Measurements from ENCODE around the gene RHBDL2. TPM values are rescaled to one million over a fixed set of nuclear protein-coding genes. Genes with fewer than 3 reads are reported as not detected.

Gene RHBDL2
- total and polyA plus RNA-seq, 9 of the 15 experiments (the other 6 are each of a cell fraction or from before 2014, with no cell fraction given), result not detected

DNA sequence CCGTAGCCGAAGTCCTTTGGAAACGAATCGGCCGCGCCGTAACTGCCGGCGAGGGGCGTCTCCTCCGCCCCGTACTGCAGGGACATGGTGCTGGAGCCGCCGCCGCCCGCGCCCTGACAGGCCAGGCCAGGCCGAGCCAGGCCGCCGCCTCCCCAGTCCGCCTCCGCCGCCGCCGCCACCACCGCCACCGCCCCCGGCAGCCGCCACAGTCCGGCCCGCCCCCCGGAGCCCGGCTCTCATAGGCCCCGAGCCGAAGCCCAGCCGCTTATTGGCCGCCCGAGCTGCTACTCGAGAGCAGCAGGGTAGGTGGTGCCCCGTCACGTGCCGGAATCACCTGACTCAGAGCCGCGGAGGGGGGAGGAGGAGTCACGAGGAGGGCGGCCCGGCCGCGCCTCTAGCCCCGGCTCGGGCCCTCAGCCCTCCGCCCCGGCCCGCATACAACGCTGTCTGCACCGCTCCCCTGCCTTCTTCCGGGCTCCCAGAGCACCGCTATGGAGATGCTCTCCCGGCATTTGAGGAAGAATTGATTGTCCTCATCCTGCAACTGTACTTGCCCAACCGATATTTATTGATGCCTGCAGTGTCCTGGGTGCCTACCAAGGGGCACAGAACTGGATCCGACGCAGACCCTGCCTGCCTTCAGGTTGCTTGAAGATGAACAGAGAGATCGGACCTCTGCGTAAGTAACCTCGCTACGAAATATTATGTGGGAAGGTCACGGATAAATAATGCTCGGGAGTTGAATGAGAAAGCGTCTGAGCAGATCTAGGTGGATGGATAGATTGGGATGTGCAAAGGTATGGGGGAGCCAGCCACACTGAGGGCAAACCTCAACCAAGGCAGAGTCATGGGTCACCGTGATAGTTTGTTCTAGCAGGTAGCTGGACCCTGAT is 81.8 kb downstream of the RHBDL2 start, which contains the start of gene RRAGC (continued):
- TF ChIP-seq, protein P1, sequence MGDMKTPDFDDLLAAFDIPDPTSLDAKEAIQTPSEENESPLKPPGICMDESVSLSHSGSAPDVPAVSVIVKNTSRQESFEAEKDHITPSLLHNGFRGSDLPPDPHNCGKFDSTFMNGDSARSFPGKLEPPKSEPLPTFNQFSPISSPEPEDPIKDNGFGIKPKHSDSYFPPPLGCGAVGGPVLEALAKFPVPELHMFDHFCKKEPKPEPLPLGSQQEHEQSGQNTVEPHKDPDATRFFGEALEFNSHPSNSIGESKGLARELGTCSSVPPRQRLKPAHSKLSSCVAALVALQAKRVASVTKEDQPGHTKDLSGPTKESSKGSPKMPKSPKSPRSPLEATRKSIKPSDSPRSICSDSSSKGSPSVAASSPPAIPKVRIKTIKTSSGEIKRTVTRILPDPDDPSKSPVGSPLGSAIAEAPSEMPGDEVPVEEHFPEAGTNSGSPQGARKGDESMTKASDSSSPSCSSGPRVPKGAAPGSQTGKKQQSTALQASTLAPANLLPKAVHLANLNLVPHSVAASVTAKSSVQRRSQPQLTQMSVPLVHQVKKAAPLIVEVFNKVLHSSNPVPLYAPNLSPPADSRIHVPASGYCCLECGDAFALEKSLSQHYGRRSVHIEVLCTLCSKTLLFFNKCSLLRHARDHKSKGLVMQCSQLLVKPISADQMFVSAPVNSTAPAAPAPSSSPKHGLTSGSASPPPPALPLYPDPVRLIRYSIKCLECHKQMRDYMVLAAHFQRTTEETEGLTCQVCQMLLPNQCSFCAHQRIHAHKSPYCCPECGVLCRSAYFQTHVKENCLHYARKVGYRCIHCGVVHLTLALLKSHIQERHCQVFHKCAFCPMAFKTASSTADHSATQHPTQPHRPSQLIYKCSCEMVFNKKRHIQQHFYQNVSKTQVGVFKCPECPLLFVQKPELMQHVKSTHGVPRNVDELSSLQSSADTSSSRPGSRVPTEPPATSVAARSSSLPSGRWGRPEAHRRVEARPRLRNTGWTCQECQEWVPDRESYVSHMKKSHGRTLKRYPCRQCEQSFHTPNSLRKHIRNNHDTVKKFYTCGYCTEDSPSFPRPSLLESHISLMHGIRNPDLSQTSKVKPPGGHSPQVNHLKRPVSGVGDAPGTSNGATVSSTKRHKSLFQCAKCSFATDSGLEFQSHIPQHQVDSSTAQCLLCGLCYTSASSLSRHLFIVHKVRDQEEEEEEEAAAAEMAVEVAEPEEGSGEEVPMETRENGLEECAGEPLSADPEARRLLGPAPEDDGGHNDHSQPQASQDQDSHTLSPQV (IDR thresholded peaks at IDR 0.05), result no peak
- TF ChIP-seq MYC (IDR thresholded peaks at IDR 0.05; ENCODE audit: low read depth, low read length) (peak; percentile 94), MYC (CRISPR knock-in tag; IDR thresholded peaks at IDR 0.05; ENCODE audit: borderline replicate concordance, low read depth) (peak; percentile 24; the same call in 1 of the 2 replicates), POLR2H (tag; IDR thresholded peaks at IDR 0.05; ENCODE audit: low read depth) (no peak), IRF2 (CRISPR knock-in tag; IDR thresholded peaks at IDR 0.05) (no peak)
- TF ChIP-seq, protein P2, sequence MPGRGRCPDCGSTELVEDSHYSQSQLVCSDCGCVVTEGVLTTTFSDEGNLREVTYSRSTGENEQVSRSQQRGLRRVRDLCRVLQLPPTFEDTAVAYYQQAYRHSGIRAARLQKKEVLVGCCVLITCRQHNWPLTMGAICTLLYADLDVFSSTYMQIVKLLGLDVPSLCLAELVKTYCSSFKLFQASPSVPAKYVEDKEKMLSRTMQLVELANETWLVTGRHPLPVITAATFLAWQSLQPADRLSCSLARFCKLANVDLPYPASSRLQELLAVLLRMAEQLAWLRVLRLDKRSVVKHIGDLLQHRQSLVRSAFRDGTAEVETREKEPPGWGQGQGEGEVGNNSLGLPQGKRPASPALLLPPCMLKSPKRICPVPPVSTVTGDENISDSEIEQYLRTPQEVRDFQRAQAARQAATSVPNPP (IDR thresholded peaks at IDR 0.05; ENCODE audit: borderline replicate concordance, insufficient read depth, insufficient read length), result no peak

All from K562 (cell line).